ENCODE data around the gene CYP11A1. TPM values are rescaled to one million over a fixed set of nuclear protein-coding genes. Genes with fewer than 3 reads are reported as not detected.

Gene CYP11A1
- total RNA-seq, 2 donors from 2014 or later = not detected

DNA sequence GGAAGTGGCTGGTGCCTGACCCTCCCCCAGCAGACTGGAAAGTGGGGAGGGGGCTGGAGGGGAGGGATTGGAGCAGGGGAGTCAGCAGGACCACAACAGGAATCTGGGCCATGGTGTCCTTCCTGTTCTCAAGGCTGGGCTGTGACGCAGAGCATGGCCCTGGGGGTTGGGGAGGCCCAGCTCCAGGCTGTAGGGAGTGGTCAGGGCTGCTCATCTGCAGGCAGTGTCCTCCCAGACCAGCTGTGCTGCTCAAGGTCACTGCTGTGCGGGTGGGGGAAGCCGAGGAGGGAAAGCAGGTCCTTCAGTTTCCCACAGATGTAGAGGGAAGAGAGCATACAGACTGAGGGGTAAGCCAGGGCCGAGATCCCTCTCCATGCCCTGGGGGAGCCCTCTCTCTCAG, 40.7 kb downstream of the CYP11A1 start:
- no peaks in the 10 kb centered on the region for H3K4me1 ChIP-seq (ENCODE audit: control insufficient read depth in 1 of 2, low read depth in 2 of 2)
- H3K9me3 ChIP-seq = no peaks in the 10 kb centered on the region
- no peaks in the 10 kb centered on the region for H3K36me3 ChIP-seq
- TF ChIP-seq, protein P1, sequence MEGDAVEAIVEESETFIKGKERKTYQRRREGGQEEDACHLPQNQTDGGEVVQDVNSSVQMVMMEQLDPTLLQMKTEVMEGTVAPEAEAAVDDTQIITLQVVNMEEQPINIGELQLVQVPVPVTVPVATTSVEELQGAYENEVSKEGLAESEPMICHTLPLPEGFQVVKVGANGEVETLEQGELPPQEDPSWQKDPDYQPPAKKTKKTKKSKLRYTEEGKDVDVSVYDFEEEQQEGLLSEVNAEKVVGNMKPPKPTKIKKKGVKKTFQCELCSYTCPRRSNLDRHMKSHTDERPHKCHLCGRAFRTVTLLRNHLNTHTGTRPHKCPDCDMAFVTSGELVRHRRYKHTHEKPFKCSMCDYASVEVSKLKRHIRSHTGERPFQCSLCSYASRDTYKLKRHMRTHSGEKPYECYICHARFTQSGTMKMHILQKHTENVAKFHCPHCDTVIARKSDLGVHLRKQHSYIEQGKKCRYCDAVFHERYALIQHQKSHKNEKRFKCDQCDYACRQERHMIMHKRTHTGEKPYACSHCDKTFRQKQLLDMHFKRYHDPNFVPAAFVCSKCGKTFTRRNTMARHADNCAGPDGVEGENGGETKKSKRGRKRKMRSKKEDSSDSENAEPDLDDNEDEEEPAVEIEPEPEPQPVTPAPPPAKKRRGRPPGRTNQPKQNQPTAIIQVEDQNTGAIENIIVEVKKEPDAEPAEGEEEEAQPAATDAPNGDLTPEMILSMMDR (IDR thresholded peaks at IDR 0.05) = no peak
- DNase-seq (ENCODE audit: low spot score) (no peak), ATAC-seq (ENCODE audit: insufficient number of reproducible peaks, low FRiP score, low read depth) (no peak)
- H3K4me3 ChIP-seq = no peak overlapping the region
- no peaks in the 10 kb centered on the region for H3K27me3 ChIP-seq (replicated peaks; ENCODE audit: insufficient read depth)
- no peak overlapping the region for H3K27ac ChIP-seq

DNA sequence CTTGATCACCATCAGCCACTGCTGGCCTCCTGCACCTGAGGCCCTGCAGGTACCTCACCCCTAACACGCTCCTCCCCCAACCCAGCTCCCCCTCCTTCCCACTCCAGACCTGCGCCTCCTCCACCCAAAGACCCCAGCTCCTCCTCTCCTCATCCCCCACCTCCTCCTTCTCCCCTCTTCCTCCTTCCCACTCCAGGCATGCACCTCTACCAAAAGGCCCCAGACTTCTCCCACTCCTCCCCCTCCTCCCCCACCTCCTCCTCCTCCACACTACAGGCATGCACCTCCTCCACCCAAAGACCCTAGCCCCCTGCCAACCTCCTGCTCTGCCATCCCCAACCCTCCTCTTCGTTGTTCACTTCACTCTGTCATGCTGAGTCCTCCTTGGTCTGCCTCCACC, 42.7 kb downstream of the CYP11A1 start:
- H3K4me3 ChIP-seq = no peak overlapping the region
- no peaks in the 10 kb centered on the region for H3K9me3 ChIP-seq
- H3K36me3 ChIP-seq = no peaks in the 10 kb centered on the region
- ATAC-seq (ENCODE audit: insufficient number of reproducible peaks, low FRiP score, low read depth) (no peak), DNase-seq (ENCODE audit: low spot score) (no peak)
- H3K27me3 ChIP-seq (replicated peaks; ENCODE audit: insufficient read depth) = no peaks in the 10 kb centered on the region
- TF ChIP-seq, protein P1 (IDR thresholded peaks at IDR 0.05) = no peak
- H3K27ac ChIP-seq = no peak overlapping the region
- peaks cover under 1 to 3% of the 10 kb centered on the region in 2 donors for H3K4me1 ChIP-seq (ENCODE audit: control insufficient read depth in 1 of 2, low read depth in 2 of 2)

DNA sequence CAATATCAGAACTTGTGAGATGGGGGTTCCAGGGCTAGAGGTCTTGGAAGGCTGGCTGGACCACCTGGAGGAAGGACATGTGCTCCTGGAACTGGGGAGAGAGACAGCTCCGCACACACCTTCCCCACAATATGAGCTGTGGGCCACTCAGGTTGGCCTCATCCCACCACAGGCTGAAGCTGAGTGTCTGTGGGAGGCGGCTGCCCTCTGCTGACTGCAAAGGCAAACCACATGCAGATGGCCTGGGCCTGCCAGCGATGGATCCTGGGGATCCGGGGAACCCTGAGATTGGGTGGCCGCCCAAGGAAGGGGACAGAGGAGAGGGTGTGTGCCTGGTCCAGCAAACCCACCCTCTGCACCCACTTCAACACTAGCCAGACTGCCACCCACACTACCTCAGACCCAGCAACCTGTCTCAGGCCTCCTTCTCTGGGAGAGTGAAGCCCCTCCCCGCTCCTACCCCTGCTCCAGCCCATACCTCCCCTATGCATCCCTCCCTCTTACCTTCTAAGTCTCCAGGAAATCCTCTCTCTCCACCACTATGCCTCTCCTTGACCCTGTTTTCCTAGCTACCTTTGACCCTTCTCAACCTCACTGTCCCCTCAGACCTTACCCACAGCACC, 44.8 kb downstream of the CYP11A1 start:
- Histone ChIP-seq H3K4me3 (no peak overlapping the region), H3K27ac (no peak overlapping the region), H3K9me3 (no peaks in the 10 kb centered on the region), H3K27me3 (replicated peaks; ENCODE audit: insufficient read depth) (no peaks in the 10 kb centered on the region), H3K4me1 (ENCODE audit: control insufficient read depth in 1 of 2, low read depth in 2 of 2) (peaks cover 19 to 24% of the 10 kb centered on the region in 2 donors), H3K36me3 (no peaks in the 10 kb centered on the region)
- ATAC-seq (ENCODE audit: insufficient number of reproducible peaks, low FRiP score, low read depth) (no peak), DNase-seq (ENCODE audit: low spot score) (no peak)
- TF ChIP-seq, protein P1 (IDR thresholded peaks at IDR 0.05) = peak; percentile 85

DNA sequence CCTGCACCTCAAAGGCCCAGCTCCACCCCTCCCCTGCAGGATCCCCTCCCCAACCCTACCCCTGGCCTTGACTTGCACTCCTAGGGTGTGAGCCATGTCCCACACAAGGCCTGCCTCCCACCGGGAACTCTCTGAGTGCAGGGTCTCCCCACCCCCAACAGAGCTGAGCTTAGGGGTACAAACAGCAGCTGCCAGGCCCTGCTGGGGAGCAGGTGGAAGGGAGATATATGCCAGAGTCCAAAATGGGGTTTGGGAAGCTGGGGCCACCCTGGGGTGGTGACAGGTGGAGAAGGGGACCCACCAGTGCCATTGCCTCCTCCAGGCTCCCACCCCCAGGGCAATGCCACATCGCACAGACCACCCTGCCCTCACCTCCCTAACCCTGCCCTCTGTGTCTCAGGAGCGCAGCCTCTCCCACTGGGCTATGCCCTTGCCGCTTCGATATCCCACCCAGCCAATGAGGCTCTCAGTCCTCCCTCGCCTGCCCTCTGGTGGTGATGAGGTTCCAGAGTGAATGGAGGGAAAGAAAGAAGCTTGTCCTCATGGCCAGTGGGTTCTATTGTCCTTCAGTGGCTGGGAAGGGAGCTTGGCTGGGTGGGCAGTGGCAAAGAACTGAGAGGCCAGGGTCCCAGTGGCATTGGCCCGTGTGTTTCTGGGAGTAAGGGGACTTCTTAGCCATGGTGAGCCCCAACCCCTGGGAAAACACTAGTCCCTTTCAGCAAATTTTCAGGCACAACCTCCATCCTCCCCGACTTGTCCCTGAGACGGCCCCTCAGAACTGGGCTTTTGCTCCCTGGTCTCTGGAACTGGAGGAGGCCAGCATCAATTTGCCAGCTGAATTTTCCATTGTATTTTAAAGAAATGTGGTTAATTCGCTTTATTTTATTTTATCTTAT, 46.8 kb downstream of the CYP11A1 start:
- H3K36me3 ChIP-seq = no peaks in the 10 kb centered on the region
- H3K4me1 ChIP-seq (ENCODE audit: control insufficient read depth in 1 of 2, low read depth in 2 of 2) = peaks cover 31 to 44% of the 10 kb centered on the region in 2 donors
- no peak overlapping the region for H3K4me3 ChIP-seq
- TF ChIP-seq, protein P1 (IDR thresholded peaks at IDR 0.05) = peak; percentile 46
- ATAC-seq (ENCODE audit: insufficient number of reproducible peaks, low FRiP score, low read depth) (no peak), DNase-seq (ENCODE audit: low spot score) (no peak)
- H3K27me3 ChIP-seq (replicated peaks; ENCODE audit: insufficient read depth) = no peaks in the 10 kb centered on the region
- peak overlapping the region in 1 of 2 donors; percentile 13 for H3K27ac ChIP-seq
- no peaks in the 10 kb centered on the region for H3K9me3 ChIP-seq

DNA sequence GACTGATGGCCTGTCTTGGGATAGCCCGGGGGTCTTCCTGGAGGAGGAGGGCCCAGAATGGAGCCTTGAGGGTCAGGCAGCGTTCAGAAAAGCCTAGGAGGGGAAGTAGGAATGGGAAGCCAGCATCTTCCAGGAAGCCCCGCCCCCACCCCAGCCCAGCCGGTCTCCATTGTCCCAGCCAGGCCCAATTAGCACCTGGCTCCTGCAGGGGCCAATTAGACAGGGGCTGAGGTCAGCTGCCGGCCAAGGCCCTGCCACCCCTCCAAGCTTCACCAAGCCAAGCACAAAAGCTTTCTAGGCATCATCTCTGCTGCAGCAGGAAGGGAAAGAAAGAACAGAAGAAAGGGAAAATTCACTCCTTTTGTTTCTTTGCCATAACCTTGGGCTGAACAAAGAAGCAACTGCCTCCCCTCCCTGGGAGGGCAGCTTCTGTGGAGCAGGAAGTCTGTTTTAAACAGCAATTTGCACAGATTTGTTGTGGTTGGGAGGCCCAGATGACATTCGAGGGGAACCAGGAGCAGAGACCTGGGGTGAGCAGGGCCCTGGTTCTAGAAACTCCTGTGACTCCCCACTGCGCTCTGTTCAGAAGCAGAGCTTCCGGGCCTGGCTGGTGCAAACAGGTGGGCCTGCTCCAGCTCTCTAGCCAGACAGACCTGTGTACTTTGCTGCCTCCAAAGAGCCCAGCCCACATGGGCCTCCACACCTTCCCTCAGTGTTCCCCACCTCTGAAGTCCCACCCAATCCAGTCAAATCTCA, 47.7 kb downstream of the CYP11A1 start:
- DNase-seq (ENCODE audit: low spot score) = no peak
- TF ChIP-seq, protein P1 (IDR thresholded peaks at IDR 0.05) = no peak
- Histone ChIP-seq H3K4me1 (ENCODE audit: control insufficient read depth in 1 of 2, low read depth in 2 of 2) (peaks cover 31 to 53% of the 10 kb centered on the region in 2 donors), H3K4me3 (no peak overlapping the region), H3K27me3 (replicated peaks; ENCODE audit: insufficient read depth) (no peaks in the 10 kb centered on the region), H3K27ac (peak overlapping the region in 1 of 2 donors; percentile 98), H3K36me3 (no peaks in the 10 kb centered on the region), H3K9me3 (no peaks in the 10 kb centered on the region)
- ATAC-seq (ENCODE audit: insufficient number of reproducible peaks, low FRiP score, low read depth) = no peak
